Measurements from ENCODE around the gene CISD3. TPM values are rescaled to one million over a fixed set of nuclear protein-coding genes. Genes with fewer than 3 reads are reported as not detected.

The CISD3 gene
- total and polyA plus RNA-seq, 10 of the 15 experiments (the other 5 are each of a cell fraction or from before 2014, with no cell fraction given) = 2.6 to 38.1 (median 8.1) TPM

DNA sequence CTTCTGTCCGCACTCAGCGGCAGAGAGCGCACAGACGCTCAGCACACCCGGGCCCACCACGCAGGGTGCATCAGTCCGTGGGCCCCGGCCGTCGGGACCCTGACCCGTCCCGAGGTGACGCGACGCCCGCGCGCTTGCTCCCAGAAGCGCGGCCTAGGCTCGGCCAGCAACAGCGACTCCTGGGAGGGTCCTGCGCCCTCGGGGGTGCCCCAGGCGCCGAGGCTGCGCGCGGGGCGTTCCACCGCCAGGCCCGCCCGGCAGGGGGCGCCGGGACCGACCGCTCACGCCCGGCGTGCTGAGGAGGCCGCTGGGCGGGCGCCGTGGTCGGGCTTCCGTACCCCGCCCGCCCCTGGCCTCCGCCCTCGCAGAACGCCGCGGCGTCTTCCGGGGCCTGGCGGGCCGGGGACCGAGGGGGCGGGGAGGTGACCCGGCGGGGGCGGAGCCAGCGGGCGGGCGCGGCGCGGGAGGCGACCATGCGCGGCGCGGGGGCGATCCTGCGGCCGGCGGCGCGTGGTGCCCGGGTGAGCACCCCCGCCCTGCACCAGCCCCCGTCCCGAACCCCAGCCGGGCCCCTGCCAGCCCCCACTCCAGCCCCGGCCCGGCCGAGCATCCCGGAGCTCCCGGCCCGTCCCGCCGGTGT is at the start of gene CISD3 (continued):
- TF ChIP-seq, protein P1, sequence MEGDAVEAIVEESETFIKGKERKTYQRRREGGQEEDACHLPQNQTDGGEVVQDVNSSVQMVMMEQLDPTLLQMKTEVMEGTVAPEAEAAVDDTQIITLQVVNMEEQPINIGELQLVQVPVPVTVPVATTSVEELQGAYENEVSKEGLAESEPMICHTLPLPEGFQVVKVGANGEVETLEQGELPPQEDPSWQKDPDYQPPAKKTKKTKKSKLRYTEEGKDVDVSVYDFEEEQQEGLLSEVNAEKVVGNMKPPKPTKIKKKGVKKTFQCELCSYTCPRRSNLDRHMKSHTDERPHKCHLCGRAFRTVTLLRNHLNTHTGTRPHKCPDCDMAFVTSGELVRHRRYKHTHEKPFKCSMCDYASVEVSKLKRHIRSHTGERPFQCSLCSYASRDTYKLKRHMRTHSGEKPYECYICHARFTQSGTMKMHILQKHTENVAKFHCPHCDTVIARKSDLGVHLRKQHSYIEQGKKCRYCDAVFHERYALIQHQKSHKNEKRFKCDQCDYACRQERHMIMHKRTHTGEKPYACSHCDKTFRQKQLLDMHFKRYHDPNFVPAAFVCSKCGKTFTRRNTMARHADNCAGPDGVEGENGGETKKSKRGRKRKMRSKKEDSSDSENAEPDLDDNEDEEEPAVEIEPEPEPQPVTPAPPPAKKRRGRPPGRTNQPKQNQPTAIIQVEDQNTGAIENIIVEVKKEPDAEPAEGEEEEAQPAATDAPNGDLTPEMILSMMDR (IDR thresholded peaks at IDR 0.05 in 2 of 3, conservative IDR thresholded peaks at IDR 0.05 in 1 of 3; ENCODE audit: control insufficient read depth in 2 of 3, extremely low read depth in 1 of 3, insufficient read depth in 1 of 3, low read depth in 3 of 3, low read length in 3 of 3) = peak; percentile 61 to 81 (median 65); a peak in 4 of 6 replicates
- TF ChIP-seq HDGF (IDR thresholded peaks at IDR 0.05) = no peak
- TF ChIP-seq CBX5 (IDR thresholded peaks at IDR 0.05; ENCODE audit: low read depth) = no peak
- TF ChIP-seq KDM1A (IDR thresholded peaks at IDR 0.05; ENCODE audit: borderline replicate concordance) = no peak
- peak; percentile 74 for TF ChIP-seq BCL3 (IDR thresholded peaks at IDR 0.05; ENCODE audit: borderline replicate concordance, insufficient read depth, low read depth, low read length, poor library complexity, severe bottlenecking)
- peak; percentile 71; the same call in 1 of the 2 replicates for TF ChIP-seq POLR2A (IDR thresholded peaks at IDR 0.05; ENCODE audit: low read depth, low read length)
- TF ChIP-seq ZNF207 (IDR thresholded peaks at IDR 0.05; ENCODE audit: borderline replicate concordance) = peak; percentile 79; the same call in 1 of the 2 replicates
- TF ChIP-seq CBX3 (IDR thresholded peaks at IDR 0.05; ENCODE audit: borderline replicate concordance, low read depth) = no peak
- TF ChIP-seq STAT1 (conservative IDR thresholded peaks at IDR 0.05) = 0 out of 2 replicates have a peak, but pooled peaks have one; percentile 22
- TF ChIP-seq BCL11A (IDR thresholded peaks at IDR 0.05; ENCODE audit: low read depth, low read length) = no peak
- TF ChIP-seq REST (IDR thresholded peaks at IDR 0.05; ENCODE audit: low read depth, low read length) = no peak
- peak in 1 of 2 experiments; percentile 94; a peak in 2 of 3 replicates for TF ChIP-seq EGR1 (IDR thresholded peaks at IDR 0.05; ENCODE audit: borderline replicate concordance in 1 of 2, low read depth in 2 of 2, low read length in 2 of 2)
- peak; percentile 92; the same call in 1 of the 2 replicates for TF ChIP-seq RB1 (IDR thresholded peaks at IDR 0.05; ENCODE audit: borderline replicate concordance)
- TF ChIP-seq, protein P2, sequence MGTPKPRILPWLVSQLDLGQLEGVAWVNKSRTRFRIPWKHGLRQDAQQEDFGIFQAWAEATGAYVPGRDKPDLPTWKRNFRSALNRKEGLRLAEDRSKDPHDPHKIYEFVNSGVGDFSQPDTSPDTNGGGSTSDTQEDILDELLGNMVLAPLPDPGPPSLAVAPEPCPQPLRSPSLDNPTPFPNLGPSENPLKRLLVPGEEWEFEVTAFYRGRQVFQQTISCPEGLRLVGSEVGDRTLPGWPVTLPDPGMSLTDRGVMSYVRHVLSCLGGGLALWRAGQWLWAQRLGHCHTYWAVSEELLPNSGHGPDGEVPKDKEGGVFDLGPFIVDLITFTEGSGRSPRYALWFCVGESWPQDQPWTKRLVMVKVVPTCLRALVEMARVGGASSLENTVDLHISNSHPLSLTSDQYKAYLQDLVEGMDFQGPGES (IDR thresholded peaks at IDR 0.05) = no peak
- TF ChIP-seq FOXM1 (IDR thresholded peaks at IDR 0.05; ENCODE audit: low read depth, low read length) = no peak
- TF ChIP-seq, protein P3, sequence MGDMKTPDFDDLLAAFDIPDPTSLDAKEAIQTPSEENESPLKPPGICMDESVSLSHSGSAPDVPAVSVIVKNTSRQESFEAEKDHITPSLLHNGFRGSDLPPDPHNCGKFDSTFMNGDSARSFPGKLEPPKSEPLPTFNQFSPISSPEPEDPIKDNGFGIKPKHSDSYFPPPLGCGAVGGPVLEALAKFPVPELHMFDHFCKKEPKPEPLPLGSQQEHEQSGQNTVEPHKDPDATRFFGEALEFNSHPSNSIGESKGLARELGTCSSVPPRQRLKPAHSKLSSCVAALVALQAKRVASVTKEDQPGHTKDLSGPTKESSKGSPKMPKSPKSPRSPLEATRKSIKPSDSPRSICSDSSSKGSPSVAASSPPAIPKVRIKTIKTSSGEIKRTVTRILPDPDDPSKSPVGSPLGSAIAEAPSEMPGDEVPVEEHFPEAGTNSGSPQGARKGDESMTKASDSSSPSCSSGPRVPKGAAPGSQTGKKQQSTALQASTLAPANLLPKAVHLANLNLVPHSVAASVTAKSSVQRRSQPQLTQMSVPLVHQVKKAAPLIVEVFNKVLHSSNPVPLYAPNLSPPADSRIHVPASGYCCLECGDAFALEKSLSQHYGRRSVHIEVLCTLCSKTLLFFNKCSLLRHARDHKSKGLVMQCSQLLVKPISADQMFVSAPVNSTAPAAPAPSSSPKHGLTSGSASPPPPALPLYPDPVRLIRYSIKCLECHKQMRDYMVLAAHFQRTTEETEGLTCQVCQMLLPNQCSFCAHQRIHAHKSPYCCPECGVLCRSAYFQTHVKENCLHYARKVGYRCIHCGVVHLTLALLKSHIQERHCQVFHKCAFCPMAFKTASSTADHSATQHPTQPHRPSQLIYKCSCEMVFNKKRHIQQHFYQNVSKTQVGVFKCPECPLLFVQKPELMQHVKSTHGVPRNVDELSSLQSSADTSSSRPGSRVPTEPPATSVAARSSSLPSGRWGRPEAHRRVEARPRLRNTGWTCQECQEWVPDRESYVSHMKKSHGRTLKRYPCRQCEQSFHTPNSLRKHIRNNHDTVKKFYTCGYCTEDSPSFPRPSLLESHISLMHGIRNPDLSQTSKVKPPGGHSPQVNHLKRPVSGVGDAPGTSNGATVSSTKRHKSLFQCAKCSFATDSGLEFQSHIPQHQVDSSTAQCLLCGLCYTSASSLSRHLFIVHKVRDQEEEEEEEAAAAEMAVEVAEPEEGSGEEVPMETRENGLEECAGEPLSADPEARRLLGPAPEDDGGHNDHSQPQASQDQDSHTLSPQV (IDR thresholded peaks at IDR 0.05) = peak; percentile 67; the same call in 1 of the 2 replicates
- no peak for TF ChIP-seq ZNF622 (IDR thresholded peaks at IDR 0.05)

Data from GM12878 (cell line).